Omental fat pad (tissue), 4 donors: ENCODE measurements around the gene TGFBR2. TPM values are rescaled to one million over a fixed set of nuclear protein-coding genes. Genes with fewer than 3 reads are reported as not detected.

Experiments used
- ATAC-seq: fragments of 150-250 bp; one replicate; pipeline ENCODE4 v1.9.1; 2016; ENCODE audit warnings: mild to moderate bottlenecking, moderate library complexity; ENCODE audit not compliant: low FRiP score
- DNase-seq: peaks from one replicate; pipeline ENCODE4 v3.0.0-alpha.2; 2019; ENCODE audit warnings: low spot score
- CTCF ChIP-seq, 3 donors: fragments of 450-650 bp; IDR thresholded peaks; one replicate each; pipeline ENCODE4 v1.5.1; 2016 to 2017; ENCODE audit warnings: antibody characterized with exemption in 3 of 3, mild to moderate bottlenecking in 3 of 3, moderate library complexity in 2 of 3
- total RNA-seq, 4 donors: library from RNA; depleted of rRNA; stranded (reverse); fragments of >200 nt; gene quantifications; one replicate each; pipeline ENCODE4 v1.1.0, GENCODE V29; 2016

Gene TGFBR2
- total RNA-seq, 4 donors from 2014 or later = 281 to 587 (median 369) TPM

- ATAC-seq (peak; percentile 43), DNase-seq (no peak)
- TF ChIP-seq CTCF (IDR thresholded peaks at IDR 0.05) = no peak
Observed at GRCh38 chr3:30625541-30626438, 19.4 kb downstream of the TGFBR2 start.

GRCh38 chr3:30626443-30627180 is 20.2 kb downstream of the TGFBR2 start:
- DNase-seq (no peak), ATAC-seq (peak; percentile 13)
- TF ChIP-seq CTCF (IDR thresholded peaks at IDR 0.05) = no peak

- TF ChIP-seq CTCF (IDR thresholded peaks at IDR 0.05) = no peak
- DNase-seq (no peak), ATAC-seq (no peak)
Observed at GRCh38 chr3:30628205-30628900, 22.0 kb downstream of the TGFBR2 start.

GRCh38 chr3:30628901-30629590 is 22.6 kb downstream of the TGFBR2 start:
- no peak for TF ChIP-seq CTCF (IDR thresholded peaks at IDR 0.05)
- DNase-seq (no peak), ATAC-seq (no peak)

GRCh38 chr3:30629746-30630145 is 23.3 kb downstream of the TGFBR2 start:
- DNase-seq = no peak
- no peak for ATAC-seq
- TF ChIP-seq CTCF (IDR thresholded peaks at IDR 0.05) = no peak

GRCh38 chr3:30630238-30631030 is 24.0 kb downstream of the TGFBR2 start:
- no peak for ATAC-seq
- no peak for DNase-seq
- no peak for TF ChIP-seq CTCF (IDR thresholded peaks at IDR 0.05)
